HK-2 (cell line): ENCODE results near the gene TBC1D2B.

ENCODE experiments used
- DNase-seq: peaks from one replicate; pipeline ENCODE4 v3.0.0-alpha.2; 2018; ENCODE audit not compliant: unreplicated experiment

TBC1D2B gene

GRCh38 chr15:78054966-78055365 is 22.5 kb downstream of the TBC1D2B start:
- no peak for DNase-seq

GRCh38 chr15:78054518-78054917 is 23.0 kb downstream of the TBC1D2B start:
- DNase-seq = no peak

GRCh38 chr15:78052545-78052944 is 25.0 kb downstream of the TBC1D2B start:
- DNase-seq = no peak

GRCh38 chr15:78052001-78052401 is 25.5 kb downstream of the TBC1D2B start:
- DNase-seq = no peak

- DNase-seq = no peak
These were observed 25.9 kb downstream of the TBC1D2B start for GRCh38 chr15:78051596-78051995.

GRCh38 chr15:78050826-78051225 is 26.7 kb downstream of the TBC1D2B start:
- no peak for DNase-seq

GRCh38 chr15:78050441-78050809 is 27.1 kb downstream of the TBC1D2B start:
- no peak for DNase-seq

- no peak for DNase-seq
These were observed 27.6 kb downstream of the TBC1D2B start for GRCh38 chr15:78049691-78050440.

GRCh38 chr15:78048628-78048920 is 28.9 kb downstream of the TBC1D2B start:
- DNase-seq = no peak

GRCh38 chr15:78047761-78048627 is 29.5 kb downstream of the TBC1D2B start:
- no peak for DNase-seq

GRCh38 chr15:78046796-78047341 is 30.6 kb downstream of the TBC1D2B start:
- no peak for DNase-seq

GRCh38 chr15:78045189-78045588 is 32.3 kb downstream of the TBC1D2B start:
- no peak for DNase-seq

- no peak for DNase-seq
These were observed 32.9 kb downstream of the TBC1D2B start for GRCh38 chr15:78044407-78045155.

- DNase-seq = no peak
These were observed 35.6 kb downstream of the TBC1D2B start for GRCh38 chr15:78041946-78042345.

GRCh38 chr15:78040653-78041244 is 36.8 kb downstream of the TBC1D2B start:
- DNase-seq = no peak

- no peak for DNase-seq
These were observed 38.8 kb downstream of the TBC1D2B start for GRCh38 chr15:78038585-78039247.

- DNase-seq = no peak
These were observed 39.7 kb downstream of the TBC1D2B start for GRCh38 chr15:78037779-78038305.

GRCh38 chr15:78037328-78037727 is 40.2 kb downstream of the TBC1D2B start:
- DNase-seq = no peak

GRCh38 chr15:78035861-78036476 is 41.5 kb downstream of the TBC1D2B start:
- no peak for DNase-seq

GRCh38 chr15:78035321-78035751 is 42.2 kb downstream of the TBC1D2B start:
- no peak for DNase-seq
